Stimulated activated CD8-positive, alpha-beta memory T cell treated with anti-CD3 and anti-CD28 coated beads, Interleukin-15, amount 100 ng/mL, for 1 hour (primary cell): Measurements from ENCODE around the gene FXN.
"Not testable (repeated sequence)": the region's sequence is repeated elsewhere in the genome, so short reads cannot be mapped to it uniquely, and the experiment has no call there.

Source experiments
- DNase-seq: peaks from one replicate; pipeline ENCODE4 v3.0.0-alpha.2; 2020; ENCODE audit warnings: low read depth

The FXN gene

GRCh38 chr9:69027355-69028097 lies 8.0 kb upstream of the FXN start:
- no peak for DNase-seq

GRCh38 chr9:69028754-69029153 lies 6.8 kb upstream of the FXN start:
- no peak for DNase-seq

- DNase-seq, result no peak
These were observed 6.0 kb upstream of the FXN start for GRCh38 chr9:69029535-69029934.

GRCh38 chr9:69030851-69031645 lies 4.5 kb upstream of the FXN start:
- DNase-seq, result no peak

GRCh38 chr9:69034071-69034470 lies 1.5 kb upstream of the FXN start:
- DNase-seq, result no peak

GRCh38 chr9:69036309-69036708 lies 757 bp downstream of the FXN start:
- DNase-seq, result no peak

GRCh38 chr9:69036799-69037198 lies 1.2 kb downstream of the FXN start:
- DNase-seq, result no peak

GRCh38 chr9:69040646-69041045 lies 5.1 kb downstream of the FXN start:
- DNase-seq, result no peak

GRCh38 chr9:69044240-69045219 lies 9.0 kb downstream of the FXN start:
- DNase-seq, result no peak

- DNase-seq, result no peak
These were observed 10.3 kb downstream of the FXN start for GRCh38 chr9:69045821-69046220.

- DNase-seq, result no peak
These were observed 11.2 kb downstream of the FXN start for GRCh38 chr9:69046723-69047122.

- no peak for DNase-seq
These were observed 11.8 kb downstream of the FXN start for GRCh38 chr9:69047371-69047770.

- DNase-seq, result no peak
These were observed 13.5 kb downstream of the FXN start for GRCh38 chr9:69049094-69049493.

- DNase-seq, result not testable (repeated sequence)
These were observed 15.4 kb downstream of the FXN start for GRCh38 chr9:69050936-69051335.

- no peak for DNase-seq
These were observed 19.4 kb downstream of the FXN start for GRCh38 chr9:69054989-69055388.

- DNase-seq, result no peak
These were observed 20.8 kb downstream of the FXN start for GRCh38 chr9:69056191-69056815.

- no peak for DNase-seq
These were observed 22.5 kb downstream of the FXN start for GRCh38 chr9:69058101-69058500.

GRCh38 chr9:69060766-69061165 lies 25.2 kb downstream of the FXN start:
- DNase-seq, result no peak

GRCh38 chr9:69062195-69062594 lies 26.6 kb downstream of the FXN start:
- no peak for DNase-seq

GRCh38 chr9:69063839-69064238 lies 28.3 kb downstream of the FXN start:
- no peak for DNase-seq

- DNase-seq, result no peak
These were observed 30.1 kb downstream of the FXN start for GRCh38 chr9:69065660-69066059.

GRCh38 chr9:69066955-69067354 lies 31.4 kb downstream of the FXN start:
- no peak for DNase-seq
